Measurements from ENCODE around the gene LRSAM1. TPM values are rescaled to one million over a fixed set of nuclear protein-coding genes. Genes with fewer than 3 reads are reported as not detected.

The LRSAM1 gene
- total and polyA plus RNA-seq, 2 of the 8 experiments (the other 6 are each of a cell fraction or from before 2014, with no cell fraction given), result 9.7 to 18.3 TPM

GRCh38 chr9:127490535-127491230, 39.4 kb downstream of the LRSAM1 start:
- WGBS, 2 experiments (ENCODE audit: extremely low coverage in 1 of 2, insufficient coverage in 1 of 2, insufficient read length in 1 of 2, insufficient replicate concordance in 2 of 2, low coverage in 1 of 2, low lambda C conversion rate in 2 of 2, missing lambda C conversion rate in 1 of 2), result 93% methylated on average over 9 of the region's 9 CpGs; no CpG with 5 or more reads in 1 of the 2 experiments
- no peak overlapping the region for H2BK120ac ChIP-seq (replicated peaks; ENCODE audit: low read depth, low read length)
- H3K9ac ChIP-seq (replicated peaks in 1 of 4; ENCODE audit: extremely low read depth in 1 of 4, low read depth in 3 of 4, low read length in 3 of 4), result no peak overlapping the region
- peaks cover 0 to 1% of the 10 kb centered on the region in 2 experiments for H4K20me1 ChIP-seq (replicated peaks in 1 of 2; ENCODE audit: control insufficient read depth in 1 of 2, insufficient read depth in 2 of 2, low read length in 2 of 2)
- no peaks in the 10 kb centered on the region for H3K79me1 ChIP-seq (ENCODE audit: low read depth, low read length)
- no peak overlapping the region for H4K91ac ChIP-seq (replicated peaks; ENCODE audit: insufficient read length, low read length)
- H4K8ac ChIP-seq (ENCODE audit: extremely low read depth, insufficient read depth, low read length), result no peak overlapping the region
- H3K36me3 ChIP-seq (ENCODE audit: control insufficient read depth in 2 of 4, insufficient read depth in 4 of 4, low read length in 3 of 4), result peaks cover 4 to 5% (median 5%) of the 10 kb centered on the region in 4 experiments; a peak in 4 of 8 replicates
- H3K18ac ChIP-seq (ENCODE audit: extremely low read depth, low read length), result no peak overlapping the region
- POLR2A ChIA-PET (ENCODE audit: partially characterized antibody), result interaction anchor here (0.7 to 3.1 kb wide), 7 partner anchors 10 to 379 kb away, joined by 3 to 16 read pairs (median 3); partner anchors contain the start of genes LRSAM1 and RPL12
- no peak overlapping the region for H2BK15ac ChIP-seq (ENCODE audit: low read length)
- H3K4me2 ChIP-seq (ENCODE audit: insufficient read depth in 1 of 2, low read depth in 2 of 2, low read length in 2 of 2), result no peak overlapping the region
- no peaks in the 10 kb centered on the region for H3K79me2 ChIP-seq (ENCODE audit: control insufficient read depth in 1 of 2, insufficient read depth in 2 of 2, low read length in 2 of 2)
- no peak overlapping the region for H3K4ac ChIP-seq (replicated peaks; ENCODE audit: insufficient read length, low read depth, low read length)
- no peak overlapping the region for H3K56ac ChIP-seq (replicated peaks; ENCODE audit: insufficient read length, low read depth, low read length)
- H3K27me3 ChIP-seq (replicated peaks in 1 of 4; ENCODE audit: control insufficient read depth in 3 of 4, extremely low read depth in 1 of 4, insufficient read depth in 3 of 4, low read length in 3 of 4), result no peaks in the 10 kb centered on the region
- FAIRE-seq (no peak), DNase-seq (ENCODE audit: low read depth in 1 of 2, low spot score in 2 of 2) (no peak)
- no peaks in the 10 kb centered on the region for H3K9me3 ChIP-seq (ENCODE audit: insufficient read depth in 2 of 2, low read depth in 1 of 2, low read length in 1 of 2)
- H3K27ac ChIP-seq (ENCODE audit: low read depth, low read length), result no peak overlapping the region
- CTCF ChIA-PET (ENCODE audit: partially characterized antibody), result interaction anchor here (0.5 to 6.9 kb wide), 34 partner anchors 9 to 378 kb away, joined by 3 to 78 read pairs (median 4); partner anchors contain the start of gene CFAP157
- H2AFZ ChIP-seq (ENCODE audit: low read length), result no peak overlapping the region
- no peak overlapping the region for H3K14ac ChIP-seq (ENCODE audit: insufficient read length)
- H3K23me2 ChIP-seq (ENCODE audit: low read depth, low read length), result no peaks in the 10 kb centered on the region
- peaks cover 0 to 7% (median 2%) of the 10 kb centered on the region in 4 experiments; a peak in 5 of 7 replicates for H3K4me1 ChIP-seq (replicated peaks in 1 of 4; ENCODE audit: control insufficient read depth in 3 of 4, insufficient read depth in 4 of 4, low read length in 3 of 4)
- H3K4me3 ChIP-seq (ENCODE audit: extremely low read depth in 1 of 4, insufficient read depth in 2 of 4, low read depth in 3 of 4, low read length in 4 of 4), result no peak overlapping the region
- H3K23ac ChIP-seq (ENCODE audit: insufficient read length), result no peak overlapping the region
- H4K5ac ChIP-seq (ENCODE audit: insufficient read length, low read depth, low read length), result no peak overlapping the region
- H2BK12ac ChIP-seq (ENCODE audit: low read depth, low read length), result no peak overlapping the region
- TF ChIP-seq KDM1A (IDR thresholded peaks at IDR 0.05; ENCODE audit: borderline replicate concordance, low read length) (no peak), BRCA1 (IDR thresholded peaks at IDR 0.05; ENCODE audit: low read depth, low read length) (no peak), FOSL1 (IDR thresholded peaks at IDR 0.05; ENCODE audit: insufficient read depth, low read depth, low read length) (no peak), SP2 (IDR thresholded peaks at IDR 0.05; ENCODE audit: low read length) (no peak), JUND (IDR thresholded peaks at IDR 0.05; ENCODE audit: low read length) (no peak), TCF12 (IDR thresholded peaks at IDR 0.05; ENCODE audit: low read depth, low read length) (no peak), SP1 (IDR thresholded peaks at IDR 0.05; ENCODE audit: low read depth, low read length) (no peak), ATF3 (IDR thresholded peaks at IDR 0.05; ENCODE audit: insufficient read depth, low read depth, low read length) (no peak), PHF8 (conservative IDR thresholded peaks at IDR 0.05; ENCODE audit: low read depth, low read length) (no peak), SP4 (IDR thresholded peaks at IDR 0.05; ENCODE audit: low read length) (no peak)
- no peak overlapping the region for H2BK5ac ChIP-seq (ENCODE audit: low read depth, low read length)
- H2BK20ac ChIP-seq (ENCODE audit: low read length), result no peak overlapping the region
- H2AK5ac ChIP-seq (ENCODE audit: low read depth, low read length), result no peak overlapping the region

All from H1 (cell line).